Activated naive CD8-positive, alpha-beta T cell treated with anti-CD3 and anti-CD28 coated beads for 36 hours (primary cell): Measurements from ENCODE around the gene WNT4. TPM values are rescaled to one million over a fixed set of nuclear protein-coding genes. Genes with fewer than 3 reads are reported as not detected.

Source experiments
- DNase-seq: peaks from one replicate; pipeline ENCODE4 v3.0.0; 2021
- H3K27ac Mint-ChIP-seq: one replicate; pipeline ENCODE4 v1.8.0; 2022; ENCODE audit warnings: mild to moderate bottlenecking, moderate library complexity, mixed read lengths
- H3K27me3 Mint-ChIP-seq: one replicate; pipeline ENCODE4 v1.8.0; 2022; ENCODE audit warnings: mild to moderate bottlenecking, mixed read lengths
- H3K36me3 Mint-ChIP-seq: one replicate; pipeline ENCODE4 v1.8.0; 2021; ENCODE audit warnings: mild to moderate bottlenecking, mixed read lengths
- H3K4me1 Mint-ChIP-seq: one replicate; pipeline ENCODE4 v1.8.0; 2021; ENCODE audit warnings: mixed read lengths
- H3K4me3 Mint-ChIP-seq: one replicate; pipeline ENCODE4 v1.8.0; 2022; ENCODE audit warnings: mild to moderate bottlenecking, moderate library complexity, mixed read lengths
- H3K9me3 Mint-ChIP-seq: one replicate; pipeline ENCODE4 v1.8.0; 2022; ENCODE audit warnings: mixed read lengths
- total RNA-seq, 2 experiments: library from RNA; stranded (reverse); gene quantifications; one replicate each; pipeline ENCODE4 v1.2.3, GENCODE V29; 2021

The WNT4 gene
- total RNA-seq, 2 experiments from 2014 or later, result not detected

DNA sequence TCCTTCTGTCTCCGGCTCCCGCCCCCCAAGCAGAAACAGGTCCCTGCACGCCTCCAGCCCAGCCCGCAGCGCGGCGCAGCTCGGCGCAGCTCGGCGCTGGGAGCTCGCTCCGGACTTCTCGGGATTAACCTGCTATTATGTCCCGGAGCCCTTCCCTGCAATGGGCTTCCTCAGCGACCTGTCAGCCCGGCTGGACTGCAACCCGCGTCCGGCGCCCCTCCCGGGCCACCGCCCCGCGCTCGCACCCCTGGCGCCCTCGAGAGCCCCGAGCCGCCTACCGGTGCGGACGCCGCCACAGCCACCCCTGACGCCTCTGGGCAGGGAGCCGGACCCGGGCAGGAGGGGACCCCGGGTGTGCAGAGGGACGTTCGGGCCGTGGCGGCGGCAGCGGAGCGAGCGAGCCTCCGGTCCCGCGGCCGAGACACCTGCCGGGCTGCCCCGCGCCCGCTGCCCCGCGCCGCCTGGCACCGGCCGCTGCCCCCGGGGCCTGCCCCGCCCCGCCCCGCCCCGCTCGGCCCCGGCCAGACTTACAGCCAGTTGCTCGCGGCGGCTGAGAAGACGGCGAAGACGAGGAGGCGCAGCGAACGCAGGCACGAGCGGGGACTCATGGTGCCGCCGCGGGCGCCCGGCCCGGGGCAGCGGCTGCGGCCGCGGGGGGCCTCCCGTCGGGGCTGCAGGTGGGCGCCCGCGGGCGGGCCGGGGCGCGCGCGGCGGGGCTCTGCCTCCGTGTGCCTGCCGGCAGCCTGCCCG is 407 bp downstream of the WNT4 start:
- H3K9me3 Mint-ChIP-seq, result no peaks in the 10 kb centered on the region
- peaks cover 57% of the 10 kb centered on the region for H3K27me3 Mint-ChIP-seq
- no peak overlapping the region for H3K4me3 Mint-ChIP-seq
- no peak overlapping the region for H3K27ac Mint-ChIP-seq
- H3K4me1 Mint-ChIP-seq, result peaks cover 6% of the 10 kb centered on the region
- DNase-seq, result peak; percentile 19
- H3K36me3 Mint-ChIP-seq, result no peaks in the 10 kb centered on the region

GRCh38 chr1:22141554-22142314 is 1.2 kb downstream of the WNT4 start:
- DNase-seq, result no peak
- Mint-ChIP-seq H3K4me1 (peaks cover 6% of the 10 kb centered on the region), H3K36me3 (no peaks in the 10 kb centered on the region), H3K27ac (no peak overlapping the region), H3K27me3 (peaks cover 50% of the 10 kb centered on the region), H3K9me3 (no peaks in the 10 kb centered on the region), H3K4me3 (no peak overlapping the region)

GRCh38 chr1:22140694-22141093 is 2.2 kb downstream of the WNT4 start:
- Mint-ChIP-seq H3K36me3 (no peaks in the 10 kb centered on the region), H3K27ac (no peak overlapping the region), H3K9me3 (no peaks in the 10 kb centered on the region), H3K4me1 (peaks cover 6% of the 10 kb centered on the region), H3K27me3 (peaks cover 40% of the 10 kb centered on the region), H3K4me3 (no peak overlapping the region)
- DNase-seq, result no peak

- H3K4me1 Mint-ChIP-seq, result peaks cover 6% of the 10 kb centered on the region
Measured at GRCh38 chr1:22139817-22140216, 3.1 kb downstream of the WNT4 start.

DNA sequence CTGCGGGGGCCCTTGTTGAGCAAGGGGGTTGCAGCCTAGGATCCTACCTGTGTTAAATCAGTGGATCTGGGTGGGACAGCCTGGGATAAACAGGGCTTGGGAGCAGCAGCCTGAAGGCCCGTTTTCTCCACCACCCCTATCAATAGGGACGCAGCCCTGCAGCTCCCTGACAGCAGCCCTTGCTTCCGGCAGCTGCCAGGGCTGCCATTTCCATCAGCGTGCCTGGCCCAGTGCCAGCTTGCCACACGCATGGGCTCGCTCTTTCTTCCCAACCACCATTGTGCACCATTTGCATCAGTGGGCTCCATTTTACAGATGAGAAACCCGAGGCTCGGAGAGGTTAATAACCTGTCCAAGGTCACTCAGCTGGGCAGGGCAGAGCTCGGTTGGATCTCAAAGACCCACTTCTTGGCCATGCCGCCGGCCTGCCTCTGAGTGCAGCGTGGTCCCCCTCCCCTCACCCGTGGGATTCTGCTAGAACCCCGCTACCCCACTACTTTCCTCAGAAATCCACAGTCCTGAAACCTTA is 3.8 kb downstream of the WNT4 start:
- Mint-ChIP-seq H3K27ac (no peak overlapping the region), H3K9me3 (no peaks in the 10 kb centered on the region), H3K36me3 (no peaks in the 10 kb centered on the region), H3K27me3 (peaks cover 24% of the 10 kb centered on the region), H3K4me1 (peaks cover 6% of the 10 kb centered on the region), H3K4me3 (no peak overlapping the region)
- DNase-seq, result no peak

More at GRCh38 chr1:22139817-22140216, 3.1 kb downstream of the WNT4 start:
- H3K27ac Mint-ChIP-seq, result no peak overlapping the region
- no peak overlapping the region for H3K4me3 Mint-ChIP-seq
- DNase-seq, result no peak
- no peaks in the 10 kb centered on the region for H3K36me3 Mint-ChIP-seq
- peaks cover 31% of the 10 kb centered on the region for H3K27me3 Mint-ChIP-seq
- H3K9me3 Mint-ChIP-seq, result no peaks in the 10 kb centered on the region

DNA sequence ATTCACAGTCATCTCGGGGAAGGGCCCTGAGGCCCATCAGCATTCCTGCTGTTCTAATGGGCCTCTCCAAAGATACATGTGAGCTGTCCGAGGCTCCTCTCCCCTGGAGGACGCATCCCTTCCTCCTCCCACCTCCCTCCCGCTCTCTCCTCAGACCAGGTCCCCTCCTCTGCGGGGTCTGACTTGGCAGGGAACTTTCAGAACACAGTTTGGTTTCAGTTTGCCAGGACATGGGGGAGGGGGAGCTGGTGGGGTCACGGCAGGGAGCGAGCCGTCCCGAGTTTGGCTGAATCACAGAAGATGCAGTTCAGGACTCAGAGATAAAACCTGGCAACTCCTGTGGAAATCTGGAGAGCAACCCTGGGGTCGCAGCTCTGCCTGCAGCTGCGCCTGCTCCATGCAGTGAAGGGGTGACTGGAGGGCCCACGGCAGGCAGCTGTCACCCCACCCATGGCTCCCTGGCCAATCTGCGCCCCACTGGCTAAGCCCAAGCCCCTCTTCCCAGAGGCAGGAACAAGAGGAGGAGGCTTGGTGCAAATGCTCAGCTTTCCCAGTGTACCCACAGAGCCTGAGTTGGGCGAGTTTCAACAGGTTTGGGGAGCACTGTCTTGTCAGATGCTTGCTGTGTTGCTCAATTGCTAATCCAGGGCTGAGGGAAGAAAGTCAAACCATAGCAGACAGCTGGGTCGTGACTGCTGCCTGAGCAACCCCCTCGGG is 5.7 kb downstream of the WNT4 start:
- H3K36me3 Mint-ChIP-seq, result no peaks in the 10 kb centered on the region
- H3K4me3 Mint-ChIP-seq, result no peak overlapping the region
- no peaks in the 10 kb centered on the region for H3K9me3 Mint-ChIP-seq
- H3K27ac Mint-ChIP-seq, result no peak overlapping the region
- no peaks in the 10 kb centered on the region for H3K4me1 Mint-ChIP-seq
- peaks cover 22% of the 10 kb centered on the region for H3K27me3 Mint-ChIP-seq
- DNase-seq, result no peak

DNA sequence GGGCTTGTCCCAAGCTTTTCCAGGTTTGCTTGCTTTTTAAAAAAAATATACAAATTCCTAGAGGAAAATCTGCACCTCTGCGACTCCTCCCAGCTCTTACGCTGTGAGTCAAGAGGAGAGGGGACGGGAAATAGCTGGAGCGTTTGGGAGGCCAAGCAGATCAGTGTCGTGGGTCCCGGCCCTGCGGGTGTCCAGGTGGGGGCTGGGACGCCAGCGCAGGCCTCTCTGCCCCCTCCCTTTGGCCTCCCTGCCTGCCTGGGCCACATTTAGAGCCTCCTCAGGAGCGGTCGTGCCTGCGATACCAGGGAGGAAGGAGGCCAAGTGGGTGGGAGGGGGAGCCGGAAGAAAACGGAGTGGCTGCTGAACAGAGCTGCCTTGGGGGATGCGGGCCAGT is 9.0 kb downstream of the WNT4 start:
- Mint-ChIP-seq H3K27me3 (peaks cover 4% of the 10 kb centered on the region), H3K4me3 (no peak overlapping the region), H3K27ac (no peak overlapping the region), H3K4me1 (no peaks in the 10 kb centered on the region), H3K9me3 (no peaks in the 10 kb centered on the region), H3K36me3 (no peaks in the 10 kb centered on the region)
- no peak for DNase-seq

DNA sequence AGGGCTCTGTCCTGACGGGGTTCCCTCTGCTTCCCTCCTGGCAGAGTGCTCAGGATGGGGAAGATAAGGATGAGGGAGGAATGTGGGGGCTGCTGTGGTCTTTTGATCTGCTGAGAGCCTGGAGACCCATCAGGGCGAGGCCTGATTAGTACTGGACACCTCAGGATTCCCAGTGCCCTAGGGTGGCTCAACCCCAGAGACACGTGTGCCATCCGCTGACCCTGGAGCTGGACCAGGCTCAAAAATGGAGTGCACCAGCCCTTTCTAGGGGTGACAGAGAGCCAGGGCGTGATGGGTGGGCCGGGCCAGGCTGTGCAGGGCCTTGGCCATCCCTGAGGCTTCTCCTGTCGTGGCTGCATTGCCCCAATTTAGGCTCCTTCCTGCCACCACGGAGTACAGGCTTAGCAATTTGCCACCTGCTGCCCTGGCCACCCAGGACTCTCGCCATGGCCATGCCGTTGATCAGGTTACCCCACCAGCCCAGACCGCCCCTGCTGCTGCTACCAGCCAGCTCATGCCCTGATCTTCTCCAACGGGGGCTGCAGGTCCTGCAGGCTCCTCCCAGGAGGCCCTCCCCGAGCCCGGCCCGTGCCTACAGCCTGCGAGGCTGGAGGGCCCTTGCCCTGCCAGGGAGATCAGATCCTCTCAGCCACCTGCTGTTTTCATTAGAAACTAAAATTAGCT is 9.5 kb downstream of the WNT4 start:
- H3K4me1 Mint-ChIP-seq, result no peaks in the 10 kb centered on the region
- no peaks in the 10 kb centered on the region for H3K9me3 Mint-ChIP-seq
- peaks cover 4% of the 10 kb centered on the region for H3K27me3 Mint-ChIP-seq
- no peak for DNase-seq
- no peak overlapping the region for H3K27ac Mint-ChIP-seq
- no peaks in the 10 kb centered on the region for H3K36me3 Mint-ChIP-seq
- H3K4me3 Mint-ChIP-seq, result no peak overlapping the region

GRCh38 chr1:22132517-22133235 is 10.2 kb downstream of the WNT4 start:
- Mint-ChIP-seq H3K9me3 (no peaks in the 10 kb centered on the region), H3K27ac (no peak overlapping the region), H3K4me3 (no peak overlapping the region), H3K27me3 (peaks cover 4% of the 10 kb centered on the region), H3K4me1 (no peaks in the 10 kb centered on the region), H3K36me3 (no peaks in the 10 kb centered on the region)
- DNase-seq, result no peak

- DNase-seq, result peak; percentile 64
- Mint-ChIP-seq H3K36me3 (no peaks in the 10 kb centered on the region), H3K27ac (no peak overlapping the region), H3K4me3 (no peak overlapping the region), H3K9me3 (no peaks in the 10 kb centered on the region), H3K27me3 (peaks cover 4% of the 10 kb centered on the region), H3K4me1 (no peaks in the 10 kb centered on the region)
Measured at GRCh38 chr1:22131875-22132486, 10.9 kb downstream of the WNT4 start.

GRCh38 chr1:22131062-22131461 is 11.8 kb downstream of the WNT4 start:
- peaks cover 4% of the 10 kb centered on the region for H3K27me3 Mint-ChIP-seq
- no peak for DNase-seq
- no peak overlapping the region for H3K4me3 Mint-ChIP-seq
- H3K9me3 Mint-ChIP-seq, result no peaks in the 10 kb centered on the region
- H3K36me3 Mint-ChIP-seq, result no peaks in the 10 kb centered on the region
- H3K4me1 Mint-ChIP-seq, result no peaks in the 10 kb centered on the region
- no peak overlapping the region for H3K27ac Mint-ChIP-seq

- no peak for DNase-seq
- Mint-ChIP-seq H3K9me3 (no peaks in the 10 kb centered on the region), H3K36me3 (no peaks in the 10 kb centered on the region), H3K4me1 (no peaks in the 10 kb centered on the region), H3K27ac (no peak overlapping the region), H3K4me3 (no peak overlapping the region), H3K27me3 (peaks cover 4% of the 10 kb centered on the region)
Measured at GRCh38 chr1:22129501-22130117, 13.3 kb downstream of the WNT4 start.

DNA sequence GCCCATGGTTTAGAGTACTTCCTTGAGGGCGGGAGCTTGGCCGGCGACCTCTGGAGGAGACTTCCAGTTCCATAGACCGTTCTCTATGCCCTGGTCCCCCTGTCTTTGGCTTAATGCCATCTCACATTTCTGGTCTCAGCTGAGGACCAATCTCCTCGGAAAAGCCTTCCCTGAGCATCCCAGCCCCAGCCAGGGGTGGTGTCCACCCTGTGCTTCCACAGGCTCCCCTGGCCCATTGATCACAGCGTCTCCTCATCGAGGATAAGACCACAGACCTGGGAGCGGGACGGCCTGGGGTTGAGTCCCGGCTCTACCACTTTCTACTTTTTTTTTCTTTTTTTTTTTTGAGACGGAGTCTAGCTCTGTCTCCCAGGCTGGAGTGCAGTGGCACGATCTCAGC is 14.5 kb downstream of the WNT4 start:
- Mint-ChIP-seq H3K27me3 (peaks cover under 1% of the 10 kb centered on the region), H3K4me1 (no peaks in the 10 kb centered on the region), H3K36me3 (no peaks in the 10 kb centered on the region), H3K4me3 (no peak overlapping the region), H3K9me3 (no peaks in the 10 kb centered on the region), H3K27ac (no peak overlapping the region)
- DNase-seq, result no peak
